Type B pancreatic cell (in vitro differentiated cells): ENCODE results near the gene TXNL1. TPM values are rescaled to one million over a fixed set of nuclear protein-coding genes. Genes with fewer than 3 reads are reported as not detected.

Experiments used
- DNase-seq: peaks from one replicate; pipeline ENCODE4 v3.0.0; 2021; ENCODE audit warnings: mixed read lengths; ENCODE audit not compliant: unreplicated experiment; ENCODE audit errors: extremely low spot score
- H3K27ac Mint-ChIP-seq: 2 replicates; pipeline ENCODE4 v1.8.0; 2021; ENCODE audit warnings: mild to moderate bottlenecking, mixed read lengths
- H3K27me3 Mint-ChIP-seq: 2 replicates; pipeline ENCODE4 v1.8.0; 2021; ENCODE audit warnings: mixed read lengths
- H3K36me3 Mint-ChIP-seq: 2 replicates; pipeline ENCODE4 v1.8.0; 2021; ENCODE audit warnings: mixed read lengths
- H3K4me1 Mint-ChIP-seq: one replicate; pipeline ENCODE4 v1.8.0; 2021; ENCODE audit warnings: mixed read lengths; ENCODE audit not compliant: unreplicated experiment
- H3K4me3 Mint-ChIP-seq: 2 replicates; pipeline ENCODE4 v1.8.0; 2021; ENCODE audit warnings: mild to moderate bottlenecking, mixed read lengths
- H3K9me3 Mint-ChIP-seq: 2 replicates; pipeline ENCODE4 v1.8.0; 2021; ENCODE audit warnings: mixed read lengths
- total RNA-seq: library from RNA; stranded (reverse); gene quantifications from 2 replicates; pipeline ENCODE4 v1.2.1, GENCODE V29; 2021; ENCODE audit warnings: low replicate concordance
- TF ChIP-seq, protein P1 (sequence below): fragments of 200-600 bp; sonication (generic); conservative IDR thresholded peaks from 2 replicates; pipeline ENCODE4 v1.5.0; 2021; ENCODE audit warnings: antibody characterized with exemption, mild to moderate bottlenecking

Gene TXNL1
- total RNA-seq, 1 donor from 2014 or later, result 78.0 TPM

DNA sequence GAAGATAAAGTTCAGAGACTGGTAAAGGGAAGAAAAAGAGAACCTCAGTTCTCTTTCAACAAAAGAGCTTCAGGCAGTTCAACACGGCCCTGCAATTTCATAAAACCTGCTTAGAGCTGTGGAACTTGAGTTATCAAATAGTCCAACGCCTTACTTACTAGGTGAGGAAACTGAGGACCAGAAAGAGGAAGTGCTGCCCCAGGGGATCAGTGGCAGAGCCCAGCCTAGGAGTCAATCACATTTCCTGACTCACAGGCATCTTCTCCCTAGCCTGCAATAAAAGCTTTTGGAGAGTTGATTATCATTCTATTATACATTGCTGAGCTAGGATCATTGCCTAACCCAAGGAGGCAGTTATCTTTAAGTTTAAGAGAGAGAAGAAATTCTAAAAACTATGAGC lies 77.4 kb downstream of the TXNL1 start:
- DNase-seq, result no peak
- Mint-ChIP-seq H3K4me3 (no peak overlapping the region), H3K9me3 (no peaks in the 10 kb centered on the region), H3K36me3 (no peaks in the 10 kb centered on the region), H3K27ac (no peak overlapping the region), H3K4me1 (peaks cover 25% of the 10 kb centered on the region), H3K27me3 (peaks cover 3% of the 10 kb centered on the region)
- TF ChIP-seq, protein P1, sequence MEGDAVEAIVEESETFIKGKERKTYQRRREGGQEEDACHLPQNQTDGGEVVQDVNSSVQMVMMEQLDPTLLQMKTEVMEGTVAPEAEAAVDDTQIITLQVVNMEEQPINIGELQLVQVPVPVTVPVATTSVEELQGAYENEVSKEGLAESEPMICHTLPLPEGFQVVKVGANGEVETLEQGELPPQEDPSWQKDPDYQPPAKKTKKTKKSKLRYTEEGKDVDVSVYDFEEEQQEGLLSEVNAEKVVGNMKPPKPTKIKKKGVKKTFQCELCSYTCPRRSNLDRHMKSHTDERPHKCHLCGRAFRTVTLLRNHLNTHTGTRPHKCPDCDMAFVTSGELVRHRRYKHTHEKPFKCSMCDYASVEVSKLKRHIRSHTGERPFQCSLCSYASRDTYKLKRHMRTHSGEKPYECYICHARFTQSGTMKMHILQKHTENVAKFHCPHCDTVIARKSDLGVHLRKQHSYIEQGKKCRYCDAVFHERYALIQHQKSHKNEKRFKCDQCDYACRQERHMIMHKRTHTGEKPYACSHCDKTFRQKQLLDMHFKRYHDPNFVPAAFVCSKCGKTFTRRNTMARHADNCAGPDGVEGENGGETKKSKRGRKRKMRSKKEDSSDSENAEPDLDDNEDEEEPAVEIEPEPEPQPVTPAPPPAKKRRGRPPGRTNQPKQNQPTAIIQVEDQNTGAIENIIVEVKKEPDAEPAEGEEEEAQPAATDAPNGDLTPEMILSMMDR, result no peak

- Mint-ChIP-seq H3K27me3 (peaks cover 3% of the 10 kb centered on the region), H3K36me3 (no peaks in the 10 kb centered on the region), H3K27ac (no peak overlapping the region), H3K4me3 (no peak overlapping the region), H3K4me1 (peaks cover 7% of the 10 kb centered on the region), H3K9me3 (peaks cover 8% of the 10 kb centered on the region)
- TF ChIP-seq, protein P1, result no peak
- DNase-seq, result no peak
These were observed 79.3 kb downstream of the TXNL1 start for GRCh38 chr18:56559044-56559443.

DNA sequence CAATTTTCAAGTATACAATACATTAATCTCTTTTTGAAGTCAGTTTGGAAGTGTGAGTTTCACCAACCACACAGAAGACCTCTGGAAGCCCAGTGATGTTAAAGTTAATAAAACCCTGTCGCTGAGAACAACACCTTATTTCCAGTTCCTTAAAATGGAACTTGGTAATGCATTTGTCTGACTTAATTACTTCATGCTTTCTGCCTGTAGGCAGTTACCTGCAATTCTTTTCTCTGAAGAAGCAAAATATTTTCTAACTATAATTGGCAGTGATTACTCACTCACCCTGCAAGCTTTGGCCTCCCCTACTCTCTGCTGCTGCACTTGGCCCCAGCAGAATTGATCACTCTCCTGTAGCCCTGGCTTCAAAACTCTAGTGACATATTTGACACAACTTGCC lies 81.5 kb downstream of the TXNL1 start:
- Mint-ChIP-seq H3K36me3 (no peaks in the 10 kb centered on the region), H3K27ac (no peak overlapping the region), H3K4me3 (no peak overlapping the region), H3K4me1 (no peaks in the 10 kb centered on the region), H3K9me3 (peaks cover 8% of the 10 kb centered on the region), H3K27me3 (peaks cover 3% of the 10 kb centered on the region)
- TF ChIP-seq, protein P1, result no peak
- no peak for DNase-seq

GRCh38 chr18:56550121-56550520 lies 88.3 kb downstream of the TXNL1 start:
- no peak overlapping the region for H3K4me3 Mint-ChIP-seq
- TF ChIP-seq, protein P1, result no peak
- H3K4me1 Mint-ChIP-seq, result no peaks in the 10 kb centered on the region
- H3K9me3 Mint-ChIP-seq, result peaks cover 9% of the 10 kb centered on the region
- no peak overlapping the region for H3K27ac Mint-ChIP-seq
- no peaks in the 10 kb centered on the region for H3K36me3 Mint-ChIP-seq
- H3K27me3 Mint-ChIP-seq, result no peaks in the 10 kb centered on the region
- no peak for DNase-seq

Other genes starting within 250 kb of the TXNL1 start
- 16.9 and 18.7 TPM in 2 replicates for gene WDR7, start 12.8 kb upstream of the TXNL1 start, total RNA-seq